Subcutaneous abdominal adipose tissue (tissue), 5 donors: ENCODE measurements around the gene DNAJC4.
A peak's percentile ranks its signal among the peaks of the same experiment; 100 is the strongest.

Experiments
- H3K27ac ChIP-seq: one replicate; pipeline ENCODE4 v1.7.0; 2013; ENCODE audit warnings: low read depth, mild to moderate bottlenecking, inconsistent platforms, low read length, moderate library complexity
- H3K27me3 ChIP-seq, 5 donors: one replicate each; pipeline ENCODE4 v1.7.0; 2013; ENCODE audit warnings: low read length in 5 of 5, inconsistent platforms in 1 of 5; ENCODE audit not compliant: control insufficient read depth in 5 of 5, insufficient read depth in 4 of 5
- H3K36me3 ChIP-seq, 5 donors: one replicate each; pipeline ENCODE4 v1.7.0; 2013; ENCODE audit warnings: low read length in 5 of 5; ENCODE audit not compliant: control insufficient read depth in 5 of 5, insufficient read depth in 5 of 5
- H3K4me1 ChIP-seq, 5 donors: one replicate each; pipeline ENCODE4 v1.7.0; 2013; ENCODE audit warnings: low read length in 5 of 5, mild to moderate bottlenecking in 3 of 5, moderate library complexity in 1 of 5; ENCODE audit not compliant: control insufficient read depth in 5 of 5, insufficient read depth in 5 of 5
- H3K4me3 ChIP-seq, 5 donors: one replicate each; pipeline ENCODE4 v1.7.0; 2013; ENCODE audit warnings: low read length in 5 of 5, low read depth in 1 of 5
- H3K9ac ChIP-seq, 5 donors: one replicate each; pipeline ENCODE4 v1.7.0; 2013; ENCODE audit warnings: low read length in 5 of 5, mild to moderate bottlenecking in 4 of 5, moderate library complexity in 3 of 5
- H3K9me3 ChIP-seq, 5 donors: one replicate each; pipeline ENCODE4 v1.7.0; 2013; ENCODE audit warnings: low read length in 5 of 5; ENCODE audit not compliant: control insufficient read depth in 5 of 5
- donor health status: healthy.
- donor health status: healthy.
- donor health status: healthy.
- donor health status: healthy.
- donor health status: healthy.

Gene DNAJC4

DNA sequence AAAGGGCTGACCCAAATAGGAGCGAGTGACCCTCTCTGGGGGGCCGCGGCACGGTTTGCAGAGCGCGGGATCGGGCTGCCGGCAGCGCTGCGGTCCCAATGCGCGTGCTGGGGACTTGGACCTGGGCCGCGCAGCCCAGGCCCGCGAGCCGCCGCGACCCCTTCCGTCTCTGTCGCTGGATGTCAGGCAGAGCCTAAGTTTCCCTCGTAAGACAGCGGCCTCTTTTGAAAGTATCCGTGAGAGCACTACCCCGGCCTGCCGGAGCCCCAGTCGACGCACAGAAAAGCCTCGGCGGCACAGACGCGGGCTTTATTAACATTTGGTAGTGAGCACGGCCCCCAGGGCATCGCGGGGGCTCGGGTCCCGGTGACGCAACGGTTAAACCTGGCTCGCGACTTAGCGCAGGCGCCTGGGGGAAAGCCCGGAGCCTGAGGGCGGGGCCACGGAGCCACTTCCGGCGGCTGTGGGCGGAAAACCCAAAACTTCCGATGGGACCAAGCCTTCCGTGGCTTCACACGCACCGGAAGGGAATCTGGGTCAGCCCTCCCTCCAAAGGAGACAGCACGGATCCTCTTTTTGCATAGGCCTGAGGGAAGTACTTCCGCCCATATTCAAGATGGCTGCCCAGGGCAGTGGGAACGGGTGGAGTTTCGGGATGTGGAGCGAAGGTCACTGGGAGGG lies 39.3 kb downstream of the DNAJC4 start:
- peaks cover 26 to 50% (median 36%) of the 10 kb centered on the region in 5 donors for H3K4me1 ChIP-seq
- peaks cover 0 to 13% (median 0%) of the 10 kb centered on the region in 5 donors for H3K27me3 ChIP-seq
- H3K36me3 ChIP-seq, result peaks cover 0 to 18% (median 16%) of the 10 kb centered on the region in 5 donors
- H3K4me3 ChIP-seq, result peak overlapping the region; percentile 77 to 92 (median 89)
- peak overlapping the region; percentile 95 to 99 (median 96) for H3K9ac ChIP-seq
- H3K27ac ChIP-seq, result peak overlapping the region; percentile 99
- H3K9me3 ChIP-seq, result peaks cover 0 to 3% (median 0%) of the 10 kb centered on the region in 5 donors

DNA sequence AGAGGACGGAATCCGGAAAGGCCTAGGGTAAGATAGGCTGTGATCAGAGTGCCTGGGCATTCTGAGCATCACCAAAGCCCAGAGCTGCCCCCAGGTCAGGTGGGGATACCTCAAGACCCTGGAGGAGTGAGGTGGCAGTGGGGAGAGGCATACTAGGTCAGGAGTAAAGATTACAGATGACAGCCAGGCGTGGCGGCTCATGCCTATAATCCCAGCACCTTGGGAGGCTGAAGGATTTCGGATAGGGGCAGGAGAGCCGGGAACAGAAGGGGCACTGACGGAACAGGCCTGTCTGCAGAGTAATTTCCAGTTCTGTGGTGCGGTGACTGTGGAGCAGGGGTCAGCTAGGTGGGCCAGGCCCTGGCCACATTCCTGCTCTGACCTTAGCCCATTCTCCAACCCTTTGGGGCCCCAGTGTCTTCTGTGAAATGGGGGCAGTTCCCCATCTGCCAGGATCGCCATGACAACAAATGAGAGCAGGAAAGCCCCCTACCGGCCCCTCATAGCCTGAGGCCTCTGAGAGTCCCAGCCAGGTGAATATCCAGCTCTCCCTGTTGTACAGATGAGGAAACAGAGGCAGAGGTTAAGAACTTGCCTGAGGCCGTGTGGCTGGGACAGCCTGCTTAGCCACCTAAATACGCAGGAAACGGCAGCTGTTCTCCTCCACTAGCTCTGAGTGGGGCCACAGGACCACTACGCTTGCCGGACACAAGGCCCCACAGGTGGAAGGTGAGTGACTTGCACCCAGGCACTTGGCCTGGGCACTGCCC lies 44.9 kb downstream of the DNAJC4 start:
- peaks cover 0 to 7% (median 0%) of the 10 kb centered on the region in 5 donors for H3K27me3 ChIP-seq
- H3K9me3 ChIP-seq, result peaks cover 0 to 3% (median 0%) of the 10 kb centered on the region in 5 donors
- no peak overlapping the region for H3K9ac ChIP-seq
- peaks cover 11 to 19% (median 16%) of the 10 kb centered on the region in 5 donors for H3K4me1 ChIP-seq
- no peak overlapping the region for H3K27ac ChIP-seq
- no peak overlapping the region for H3K4me3 ChIP-seq
- H3K36me3 ChIP-seq, result peaks cover 0 to 37% (median 22%) of the 10 kb centered on the region in 5 donors

DNA sequence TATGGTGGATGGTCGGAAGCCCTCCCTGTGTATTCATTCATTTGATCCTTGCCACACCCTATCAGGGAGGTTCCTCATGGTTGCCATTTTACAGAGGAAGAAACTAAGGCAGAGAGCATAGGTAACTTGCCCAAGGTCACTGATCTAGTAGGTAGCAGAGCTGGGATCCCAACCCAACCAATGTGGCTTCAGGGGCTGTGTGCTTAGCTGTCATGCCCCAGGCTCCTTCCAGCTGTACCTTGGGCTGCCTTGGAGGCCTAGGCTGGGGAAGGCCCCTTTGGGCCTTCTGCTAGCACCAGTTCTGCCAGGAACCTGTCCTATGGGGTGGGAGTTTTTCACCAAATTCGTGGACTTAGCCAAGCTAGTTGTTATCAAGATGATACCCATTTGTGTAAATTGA lies 45.5 kb downstream of the DNAJC4 start:
- Histone ChIP-seq H3K9ac (peak overlapping the region in 1 of 5 donors; percentile 43), H3K27ac (no peak overlapping the region), H3K27me3 (peaks cover 0 to 5% (median 0%) of the 10 kb centered on the region in 5 donors), H3K9me3 (peaks cover 0 to 1% (median 0%) of the 10 kb centered on the region in 5 donors), H3K36me3 (peaks cover 0 to 37% (median 22%) of the 10 kb centered on the region in 5 donors), H3K4me1 (peaks cover 5 to 14% (median 12%) of the 10 kb centered on the region in 5 donors), H3K4me3 (no peak overlapping the region)

DNA sequence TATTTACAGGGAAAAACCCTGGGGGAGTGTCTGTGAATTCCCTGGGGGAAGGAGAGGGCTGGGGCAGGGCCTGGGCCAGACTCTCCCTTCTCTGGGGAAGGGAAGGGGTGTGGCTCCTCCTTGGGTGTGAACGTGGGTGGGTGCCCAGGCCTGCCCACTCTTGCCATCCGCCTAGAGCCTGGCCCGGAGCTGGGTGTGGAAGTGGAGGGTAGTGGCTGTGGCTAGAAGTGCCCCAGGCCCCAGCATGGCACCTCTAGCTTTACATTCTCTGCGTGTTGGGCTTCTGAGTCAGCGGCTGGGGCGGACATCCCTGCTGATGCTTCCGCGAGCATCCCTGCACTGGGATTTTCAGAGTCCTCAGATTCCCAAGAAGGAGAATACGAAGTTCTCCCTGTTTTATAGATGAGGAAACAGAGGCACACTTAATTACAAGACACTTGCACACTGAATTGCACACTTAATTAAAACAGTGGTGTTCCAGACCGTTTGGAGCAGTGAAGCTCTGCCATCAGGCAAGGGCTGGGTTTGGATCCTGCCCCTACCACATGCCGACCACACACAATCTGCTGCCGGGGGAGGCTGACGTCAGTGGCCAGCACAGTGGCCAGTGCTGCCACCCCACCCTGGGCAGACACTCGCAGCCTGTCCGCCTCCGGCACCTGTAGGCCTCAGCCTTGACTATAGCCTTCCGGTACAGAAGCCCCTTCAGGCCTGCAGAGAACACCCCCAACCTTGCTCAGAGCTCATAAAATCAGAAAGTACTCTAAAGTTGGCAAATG lies 46.5 kb downstream of the DNAJC4 start:
- Histone ChIP-seq H3K4me3 (no peak overlapping the region), H3K9ac (peak overlapping the region in 2 of 5 donors; percentile 13 to 41), H3K27ac (no peak overlapping the region), H3K36me3 (peaks cover 0 to 38% (median 22%) of the 10 kb centered on the region in 5 donors), H3K27me3 (no peaks in the 10 kb centered on the region), H3K9me3 (no peaks in the 10 kb centered on the region), H3K4me1 (peaks cover 0 to 8% (median 6%) of the 10 kb centered on the region in 5 donors)

DNA sequence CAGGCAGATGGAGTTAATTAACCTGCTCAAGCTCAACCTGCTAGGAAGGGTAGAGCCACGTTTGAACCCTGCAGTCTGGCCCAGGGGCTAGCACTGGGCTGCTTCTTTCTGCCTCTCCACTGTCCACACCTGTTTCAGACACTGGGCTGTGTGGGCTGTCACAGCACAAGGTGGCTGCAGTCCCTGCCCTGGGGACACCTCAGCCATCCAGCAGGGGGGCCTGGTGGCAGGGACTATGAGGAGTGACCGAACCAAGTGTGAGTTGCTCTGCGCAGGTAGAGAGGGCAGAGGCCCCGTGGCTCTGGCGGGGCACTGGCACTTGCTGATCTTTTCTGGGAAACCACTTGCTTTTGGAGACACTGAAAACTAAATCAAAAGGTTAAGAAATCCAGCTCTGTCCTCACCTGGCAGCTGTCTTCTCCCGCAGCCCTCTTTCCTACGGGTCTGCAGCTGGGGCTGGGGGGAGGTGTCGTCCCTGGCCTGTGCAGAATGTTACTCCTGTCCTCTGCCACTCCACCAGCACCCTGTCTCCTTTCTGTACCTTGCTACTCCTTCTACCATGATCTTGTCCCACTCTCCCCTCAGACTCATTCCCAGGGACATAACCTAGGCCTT lies 48.3 kb downstream of the DNAJC4 start:
- Histone ChIP-seq H3K9me3 (no peaks in the 10 kb centered on the region), H3K27ac (no peak overlapping the region), H3K36me3 (peaks cover 0 to 42% (median 26%) of the 10 kb centered on the region in 5 donors), H3K4me3 (no peak overlapping the region), H3K9ac (no peak overlapping the region), H3K4me1 (peaks cover 0 to 11% (median 7%) of the 10 kb centered on the region in 5 donors), H3K27me3 (no peaks in the 10 kb centered on the region)

DNA sequence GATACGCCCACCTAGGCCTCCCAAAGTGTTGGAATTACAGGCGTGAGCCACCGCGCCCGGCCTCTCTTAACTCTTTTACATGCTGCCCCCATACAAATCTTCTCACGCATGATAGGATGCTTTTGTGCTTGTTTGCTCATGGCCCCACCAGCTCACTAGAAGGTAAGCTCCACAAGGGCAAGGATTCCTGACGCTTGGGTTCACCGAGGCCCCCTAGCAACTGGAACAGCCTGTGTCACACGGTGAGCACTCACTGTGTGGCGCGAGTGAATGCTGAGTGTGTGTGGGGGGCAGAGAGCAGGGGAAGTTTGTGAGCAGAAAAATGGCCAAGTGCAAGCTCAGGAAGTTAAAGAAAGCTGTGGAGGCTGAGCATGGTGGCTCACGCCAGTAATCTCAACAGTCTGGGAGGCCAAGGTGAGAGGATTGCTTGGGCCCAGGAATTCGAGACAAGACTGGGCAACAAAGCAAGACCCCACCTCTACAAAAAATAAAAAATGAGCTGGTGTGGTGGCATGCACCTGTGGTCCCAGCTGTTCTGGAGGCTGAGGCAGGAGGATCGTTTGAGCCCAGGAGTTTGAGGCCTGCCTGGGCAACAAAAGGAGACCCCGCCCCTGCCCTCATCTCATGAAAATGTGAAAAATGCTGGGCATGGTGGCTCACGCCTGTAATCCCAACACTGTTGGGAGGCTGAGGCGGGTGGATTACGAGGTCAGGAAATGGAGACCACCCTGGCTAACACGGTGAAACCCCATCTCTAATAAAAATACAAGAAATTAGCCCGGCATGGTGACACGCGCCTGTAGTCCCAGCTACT lies 51.8 kb downstream of the DNAJC4 start:
- Histone ChIP-seq H3K36me3 (peaks cover 0 to 24% (median 12%) of the 10 kb centered on the region in 5 donors), H3K4me1 (peaks cover 0 to 29% (median 22%) of the 10 kb centered on the region in 5 donors), H3K27ac (no peak overlapping the region), H3K27me3 (no peaks in the 10 kb centered on the region), H3K4me3 (no peak overlapping the region), H3K9ac (no peak overlapping the region), H3K9me3 (no peaks in the 10 kb centered on the region)

DNA sequence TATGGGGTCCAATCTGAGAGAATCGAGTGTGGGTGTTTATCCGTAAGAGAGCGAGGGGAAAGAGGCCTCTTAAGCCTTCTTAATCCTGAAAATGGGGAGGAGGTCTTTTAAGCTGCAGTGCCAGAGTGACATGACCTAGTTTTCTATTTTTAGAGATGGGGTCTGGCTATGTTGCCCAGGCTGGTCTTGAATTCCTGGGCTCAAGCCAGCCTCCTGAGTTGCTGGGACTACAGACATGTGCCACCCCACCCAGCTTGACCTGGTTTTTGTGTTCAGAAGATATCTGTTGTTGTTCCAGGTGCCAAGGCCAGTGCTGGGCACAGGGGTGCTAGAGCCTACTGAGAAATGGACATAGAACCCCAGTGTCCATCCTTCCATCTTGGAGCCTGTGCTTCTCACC lies 52.7 kb downstream of the DNAJC4 start:
- peaks cover 0 to 29% (median 22%) of the 10 kb centered on the region in 5 donors for H3K4me1 ChIP-seq
- H3K9ac ChIP-seq, result peak overlapping the region in 3 of 5 donors; percentile 86 to 94 (median 94)
- H3K27ac ChIP-seq, result no peak overlapping the region
- H3K36me3 ChIP-seq, result peaks cover 0 to 16% (median 11%) of the 10 kb centered on the region in 5 donors
- H3K9me3 ChIP-seq, result no peaks in the 10 kb centered on the region
- no peak overlapping the region for H3K4me3 ChIP-seq
- H3K27me3 ChIP-seq, result no peaks in the 10 kb centered on the region
